Measurements from ENCODE around the gene C4orf17.

DNA sequence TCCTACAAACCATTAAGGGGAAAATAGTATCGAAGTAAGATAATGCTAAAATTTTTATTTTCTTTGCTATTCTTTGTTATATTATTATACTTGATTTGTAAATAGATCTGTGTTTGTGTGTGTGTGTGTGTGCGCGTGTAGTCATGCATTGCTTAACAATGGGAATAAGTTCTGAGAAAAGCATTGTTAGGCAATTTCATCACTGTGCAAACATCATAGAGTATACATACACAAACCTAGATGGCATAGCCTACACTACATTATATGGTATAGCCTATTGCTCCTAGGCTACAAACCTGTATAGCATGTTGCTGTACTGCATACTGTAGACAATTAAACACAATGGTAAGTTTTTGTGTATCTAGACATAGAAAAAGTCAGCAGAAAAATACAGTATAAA lies 80.9 kb downstream of the C4orf17 start:
- TF ChIP-seq, protein P1, sequence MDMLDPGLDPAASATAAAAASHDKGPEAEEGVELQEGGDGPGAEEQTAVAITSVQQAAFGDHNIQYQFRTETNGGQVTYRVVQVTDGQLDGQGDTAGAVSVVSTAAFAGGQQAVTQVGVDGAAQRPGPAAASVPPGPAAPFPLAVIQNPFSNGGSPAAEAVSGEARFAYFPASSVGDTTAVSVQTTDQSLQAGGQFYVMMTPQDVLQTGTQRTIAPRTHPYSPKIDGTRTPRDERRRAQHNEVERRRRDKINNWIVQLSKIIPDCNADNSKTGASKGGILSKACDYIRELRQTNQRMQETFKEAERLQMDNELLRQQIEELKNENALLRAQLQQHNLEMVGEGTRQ (IDR thresholded peaks at IDR 0.05; ENCODE audit: low read length): no peak
- no peak for TF ChIP-seq EZH2 (IDR thresholded peaks at IDR 0.05; ENCODE audit: low read depth, low read length, severe bottlenecking)
- TF ChIP-seq, protein P2, sequence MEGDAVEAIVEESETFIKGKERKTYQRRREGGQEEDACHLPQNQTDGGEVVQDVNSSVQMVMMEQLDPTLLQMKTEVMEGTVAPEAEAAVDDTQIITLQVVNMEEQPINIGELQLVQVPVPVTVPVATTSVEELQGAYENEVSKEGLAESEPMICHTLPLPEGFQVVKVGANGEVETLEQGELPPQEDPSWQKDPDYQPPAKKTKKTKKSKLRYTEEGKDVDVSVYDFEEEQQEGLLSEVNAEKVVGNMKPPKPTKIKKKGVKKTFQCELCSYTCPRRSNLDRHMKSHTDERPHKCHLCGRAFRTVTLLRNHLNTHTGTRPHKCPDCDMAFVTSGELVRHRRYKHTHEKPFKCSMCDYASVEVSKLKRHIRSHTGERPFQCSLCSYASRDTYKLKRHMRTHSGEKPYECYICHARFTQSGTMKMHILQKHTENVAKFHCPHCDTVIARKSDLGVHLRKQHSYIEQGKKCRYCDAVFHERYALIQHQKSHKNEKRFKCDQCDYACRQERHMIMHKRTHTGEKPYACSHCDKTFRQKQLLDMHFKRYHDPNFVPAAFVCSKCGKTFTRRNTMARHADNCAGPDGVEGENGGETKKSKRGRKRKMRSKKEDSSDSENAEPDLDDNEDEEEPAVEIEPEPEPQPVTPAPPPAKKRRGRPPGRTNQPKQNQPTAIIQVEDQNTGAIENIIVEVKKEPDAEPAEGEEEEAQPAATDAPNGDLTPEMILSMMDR (IDR thresholded peaks at IDR 0.05; ENCODE audit: control extremely low read depth in 1 of 3, insufficient read depth in 1 of 3, low read depth in 1 of 3, low read length in 3 of 3): no peak
- no peak for TF ChIP-seq SIN3A (conservative IDR thresholded peaks at IDR 0.05 in 1 of 2, IDR thresholded peaks at IDR 0.05 in 1 of 2; ENCODE audit: low read depth in 1 of 2, low read length in 2 of 2)
- no peak for TF ChIP-seq CHD1 (IDR thresholded peaks at IDR 0.05; ENCODE audit: low read depth, low read length)
- TF ChIP-seq CREB1 (IDR thresholded peaks at IDR 0.05): no peak
- TF ChIP-seq, protein P3, sequence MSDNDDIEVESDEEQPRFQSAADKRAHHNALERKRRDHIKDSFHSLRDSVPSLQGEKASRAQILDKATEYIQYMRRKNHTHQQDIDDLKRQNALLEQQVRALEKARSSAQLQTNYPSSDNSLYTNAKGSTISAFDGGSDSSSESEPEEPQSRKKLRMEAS (IDR thresholded peaks at IDR 0.05): no peak

Data from H1 (cell line).